ENCODE measurements around the gene HRAS.

DNA sequence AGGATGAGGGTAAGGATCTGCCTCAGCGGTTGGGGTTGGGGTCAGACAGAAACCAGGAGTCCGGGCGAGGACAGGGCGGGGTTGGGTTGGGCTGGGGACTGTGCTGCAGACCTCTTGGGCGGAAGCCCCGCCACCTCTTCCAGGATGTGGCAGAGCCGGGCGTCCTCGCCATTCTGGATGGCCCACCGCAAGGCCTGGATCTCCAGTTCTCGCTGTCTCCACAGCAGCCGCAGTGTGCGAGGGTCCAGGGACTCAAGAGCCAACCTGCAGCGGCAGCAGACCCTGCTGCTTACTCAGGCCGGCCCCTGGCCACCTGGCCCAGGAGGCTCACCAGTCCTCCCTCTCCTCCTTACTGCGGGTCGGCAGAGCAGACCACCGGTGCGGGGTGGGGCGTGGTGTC is 23.1 kb upstream of the HRAS start:
- TF ChIP-seq, protein P1, sequence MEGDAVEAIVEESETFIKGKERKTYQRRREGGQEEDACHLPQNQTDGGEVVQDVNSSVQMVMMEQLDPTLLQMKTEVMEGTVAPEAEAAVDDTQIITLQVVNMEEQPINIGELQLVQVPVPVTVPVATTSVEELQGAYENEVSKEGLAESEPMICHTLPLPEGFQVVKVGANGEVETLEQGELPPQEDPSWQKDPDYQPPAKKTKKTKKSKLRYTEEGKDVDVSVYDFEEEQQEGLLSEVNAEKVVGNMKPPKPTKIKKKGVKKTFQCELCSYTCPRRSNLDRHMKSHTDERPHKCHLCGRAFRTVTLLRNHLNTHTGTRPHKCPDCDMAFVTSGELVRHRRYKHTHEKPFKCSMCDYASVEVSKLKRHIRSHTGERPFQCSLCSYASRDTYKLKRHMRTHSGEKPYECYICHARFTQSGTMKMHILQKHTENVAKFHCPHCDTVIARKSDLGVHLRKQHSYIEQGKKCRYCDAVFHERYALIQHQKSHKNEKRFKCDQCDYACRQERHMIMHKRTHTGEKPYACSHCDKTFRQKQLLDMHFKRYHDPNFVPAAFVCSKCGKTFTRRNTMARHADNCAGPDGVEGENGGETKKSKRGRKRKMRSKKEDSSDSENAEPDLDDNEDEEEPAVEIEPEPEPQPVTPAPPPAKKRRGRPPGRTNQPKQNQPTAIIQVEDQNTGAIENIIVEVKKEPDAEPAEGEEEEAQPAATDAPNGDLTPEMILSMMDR (CRISPR knock-in tag; IDR thresholded peaks at IDR 0.05): no peak
- TF ChIP-seq POLR2A (IDR thresholded peaks at IDR 0.05; ENCODE audit: insufficient read depth in 1 of 2, low read depth in 2 of 2, low read length in 2 of 2) (no peak), GTF3A (CRISPR knock-in tag; conservative IDR thresholded peaks at IDR 0.05) (no peak), ESRRA (CRISPR knock-in tag; IDR thresholded peaks at IDR 0.05; ENCODE audit: low read depth) (no peak), CCDC6 (CRISPR knock-in tag; IDR thresholded peaks at IDR 0.05) (no peak), ZNF292 (CRISPR knock-in tag; IDR thresholded peaks at IDR 0.05; ENCODE audit: borderline replicate concordance, low read depth) (no peak), FIP1L1 (IDR thresholded peaks at IDR 0.05; ENCODE audit: borderline replicate concordance, insufficient read depth, low read depth, low read length) (no peak), ZNF841 (CRISPR knock-in tag; IDR thresholded peaks at IDR 0.05; ENCODE audit: borderline replicate concordance) (no peak), ZNF256 (CRISPR knock-in tag; conservative IDR thresholded peaks at IDR 0.05) (no peak), ZNF460 (CRISPR knock-in tag; IDR thresholded peaks at IDR 0.05; ENCODE audit: borderline replicate concordance) (no peak), MYC (CRISPR knock-in tag; IDR thresholded peaks at IDR 0.05; ENCODE audit: borderline replicate concordance) (no peak)
